GM19099 (cell line): ENCODE results near the gene NHLRC4.

Experiments used
- POLR2A ChIP-seq: IDR thresholded peaks from 3 replicates; pipeline ENCODE4 v1.6.1; 2011; ENCODE audit warnings: low read depth; ENCODE audit not compliant: insufficient read length; ENCODE audit errors: extremely low read depth

NHLRC4 gene

GRCh38 chr16:590188-590814, 23.5 kb downstream of the NHLRC4 start:
- no peak for TF ChIP-seq POLR2A

- no peak for TF ChIP-seq POLR2A
Observed at GRCh38 chr16:590815-591200, 24.0 kb downstream of the NHLRC4 start.

- TF ChIP-seq POLR2A: no peak
Observed at GRCh38 chr16:591231-591630, 24.4 kb downstream of the NHLRC4 start.

GRCh38 chr16:591892-592517, 25.2 kb downstream of the NHLRC4 start:
- no peak for TF ChIP-seq POLR2A

GRCh38 chr16:592518-593306, 25.9 kb downstream of the NHLRC4 start:
- TF ChIP-seq POLR2A: no peak

GRCh38 chr16:593406-593805, 26.6 kb downstream of the NHLRC4 start:
- TF ChIP-seq POLR2A: no peak

- no peak for TF ChIP-seq POLR2A
Observed at GRCh38 chr16:593807-594206, 27.0 kb downstream of the NHLRC4 start.

- no peak for TF ChIP-seq POLR2A
Observed at GRCh38 chr16:595094-595528, 28.3 kb downstream of the NHLRC4 start.

GRCh38 chr16:595942-596735, 29.3 kb downstream of the NHLRC4 start:
- no peak for TF ChIP-seq POLR2A

- TF ChIP-seq POLR2A: no peak
Observed at GRCh38 chr16:596736-597060, 29.9 kb downstream of the NHLRC4 start.

- no peak for TF ChIP-seq POLR2A
Observed at GRCh38 chr16:598823-599739, 32.3 kb downstream of the NHLRC4 start.

- no peak for TF ChIP-seq POLR2A
Observed at GRCh38 chr16:600781-601180, 34.0 kb downstream of the NHLRC4 start.

- TF ChIP-seq POLR2A: no peak
Observed at GRCh38 chr16:603933-604332, 37.1 kb downstream of the NHLRC4 start.

- TF ChIP-seq POLR2A: no peak
Observed at GRCh38 chr16:606656-607307, 40.0 kb downstream of the NHLRC4 start.

- no peak for TF ChIP-seq POLR2A
Observed at GRCh38 chr16:608019-608418, 41.2 kb downstream of the NHLRC4 start.

- TF ChIP-seq POLR2A: no peak
Observed at GRCh38 chr16:609316-609715, 42.5 kb downstream of the NHLRC4 start.
